NCI-H82 treated with DMSO at 0.1 percent for 48 hours (cell line): ENCODE data around the gene TOR4A.
A peak's percentile ranks its signal among the peaks of the same experiment; 100 is the strongest.
"Not testable (repeated sequence)": the region's sequence is repeated elsewhere in the genome, so short reads cannot be mapped to it uniquely, and the experiment has no call there.

Source experiments
- DNase-seq: peaks from one replicate; lab custom pipeline; 2025; ENCODE audit not compliant: unreplicated experiment; lab: John Stamatoyannopoulos, UW

The TOR4A gene

GRCh38 chr9:137237759-137238726 lies 39.5 kb upstream of the TOR4A start:
- no peak for DNase-seq

- not testable (repeated sequence) for DNase-seq
Observed at GRCh38 chr9:137239541-137240200, 37.9 kb upstream of the TOR4A start.

GRCh38 chr9:137240318-137240840 lies 37.1 kb upstream of the TOR4A start:
- no peak for DNase-seq

GRCh38 chr9:137240841-137241489 lies 36.6 kb upstream of the TOR4A start, which contains the start of gene TUBB4B:
Gene TUBB4B (plus strand): TSS chr9:137241287. CDS start chr9:137241361, 74 bp downstream.
- DNase-seq: peak; percentile 99

- DNase-seq: peak; percentile 64
Observed at GRCh38 chr9:137241490-137242268, 35.8 kb upstream of the TOR4A start.

GRCh38 chr9:137242269-137243203 lies 35.0 kb upstream of the TOR4A start:
- DNase-seq: no peak

- DNase-seq: not testable (repeated sequence)
Observed at GRCh38 chr9:137243266-137243625, 34.3 kb upstream of the TOR4A start.

GRCh38 chr9:137243626-137244485 lies 33.7 kb upstream of the TOR4A start:
- DNase-seq: no peak

GRCh38 chr9:137244486-137245449 lies 32.8 kb upstream of the TOR4A start:
- DNase-seq: no peak

GRCh38 chr9:137245450-137246421 lies 31.8 kb upstream of the TOR4A start:
- no peak for DNase-seq

GRCh38 chr9:137247135-137247915 lies 30.2 kb upstream of the TOR4A start:
- DNase-seq: no peak

- no peak for DNase-seq
Observed at GRCh38 chr9:137247916-137248175, 29.7 kb upstream of the TOR4A start.

GRCh38 chr9:137250329-137251193 lies 27.0 kb upstream of the TOR4A start:
- DNase-seq: no peak

- DNase-seq: no peak
Observed at GRCh38 chr9:137251194-137251461, 26.4 kb upstream of the TOR4A start, which contains the start of gene STPG3. Gene STPG3 (plus strand): TSS chr9:137251286. CDS start chr9:137251287, 1 bp downstream.
